GM12864 (cell line): ENCODE data around the gene NUP205.
"Not testable (repeated sequence)": the region's sequence is repeated elsewhere in the genome, so short reads cannot be mapped to it uniquely, and the experiment has no call there.

ENCODE experiments used
- DNase-seq: peaks from one replicate; pipeline ENCODE4 v3.0.0-alpha.2; 2011; ENCODE audit warnings: low read depth
- H3K4me3 ChIP-seq: 2 replicates; pipeline ENCODE4 v1.5.1; 2011; ENCODE audit warnings: mild to moderate bottlenecking, low read depth, low read length, control low read depth
- CTCF ChIP-seq: IDR thresholded peaks from 2 replicates; pipeline ENCODE4 v1.5.1; 2011; ENCODE audit warnings: low read depth, mild to moderate bottlenecking, moderate library complexity, low read length, control low read depth, inconsistent platforms; ENCODE audit errors: missing control alignments

Gene NUP205

GRCh38 chr7:135665042-135665441, 107.3 kb downstream of the NUP205 start:
- no peak overlapping the region for H3K4me3 ChIP-seq
- DNase-seq = no peak
- TF ChIP-seq CTCF = no peak

GRCh38 chr7:135666156-135666555, 108.4 kb downstream of the NUP205 start:
- no peak for TF ChIP-seq CTCF
- H3K4me3 ChIP-seq = no peak overlapping the region
- DNase-seq = no peak

GRCh38 chr7:135666846-135667245, 109.1 kb downstream of the NUP205 start:
- H3K4me3 ChIP-seq = no peak overlapping the region
- no peak for DNase-seq
- no peak for TF ChIP-seq CTCF

- not testable (repeated sequence) for H3K4me3 ChIP-seq, DNase-seq
Measured at GRCh38 chr7:135667626-135668025, 109.9 kb downstream of the NUP205 start.

DNA sequence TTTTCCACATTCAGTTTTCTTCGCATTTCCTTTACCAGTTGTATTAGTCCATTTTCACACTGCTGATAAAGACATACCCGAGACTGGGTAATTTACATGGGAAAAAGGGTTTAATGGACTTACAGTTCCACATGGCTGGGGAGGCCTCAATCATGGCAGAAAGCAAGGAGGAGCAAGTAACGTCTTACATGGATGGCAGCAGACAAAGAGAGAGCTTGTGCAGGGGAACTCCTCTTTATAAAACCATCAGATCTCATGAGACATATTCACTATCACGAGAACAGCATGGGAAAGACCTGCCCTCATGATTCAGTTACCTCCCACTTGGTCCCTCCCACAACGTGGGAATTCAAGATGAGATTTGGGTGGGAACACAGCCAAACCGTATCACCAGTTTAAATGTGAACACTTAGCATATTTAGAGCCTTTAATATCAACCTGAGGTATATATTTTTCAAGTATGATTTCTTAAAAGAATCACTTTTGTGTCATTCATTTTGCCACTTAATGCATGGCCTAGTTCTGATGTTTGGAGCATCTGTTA, 111.2 kb downstream of the NUP205 start:
- not testable (repeated sequence) for DNase-seq, H3K4me3 ChIP-seq

DNA sequence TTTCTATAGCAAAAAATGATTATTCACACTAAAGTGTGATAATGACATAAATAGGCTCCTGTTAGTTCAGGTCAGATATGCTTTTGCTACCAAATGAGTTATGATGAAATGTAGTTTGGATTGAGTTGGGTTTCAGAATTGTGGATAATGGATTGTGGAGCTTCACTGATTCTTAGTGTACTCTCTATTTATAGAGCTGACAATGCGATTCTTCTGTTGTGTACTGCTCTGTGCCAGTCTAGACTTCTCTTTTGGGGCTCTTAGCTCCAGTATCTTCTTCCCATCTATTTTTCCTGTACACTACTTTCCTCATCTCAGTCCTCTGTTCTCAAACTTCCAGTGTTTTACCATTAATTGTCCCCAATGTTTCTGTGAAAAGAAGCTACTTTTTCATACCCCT, 112.1 kb downstream of the NUP205 start:
- DNase-seq = no peak
- no peak overlapping the region for H3K4me3 ChIP-seq
- TF ChIP-seq CTCF = no peak

- TF ChIP-seq CTCF = no peak
- no peak for DNase-seq
- no peak overlapping the region for H3K4me3 ChIP-seq
Measured at GRCh38 chr7:135670179-135670578, 112.5 kb downstream of the NUP205 start.

DNA sequence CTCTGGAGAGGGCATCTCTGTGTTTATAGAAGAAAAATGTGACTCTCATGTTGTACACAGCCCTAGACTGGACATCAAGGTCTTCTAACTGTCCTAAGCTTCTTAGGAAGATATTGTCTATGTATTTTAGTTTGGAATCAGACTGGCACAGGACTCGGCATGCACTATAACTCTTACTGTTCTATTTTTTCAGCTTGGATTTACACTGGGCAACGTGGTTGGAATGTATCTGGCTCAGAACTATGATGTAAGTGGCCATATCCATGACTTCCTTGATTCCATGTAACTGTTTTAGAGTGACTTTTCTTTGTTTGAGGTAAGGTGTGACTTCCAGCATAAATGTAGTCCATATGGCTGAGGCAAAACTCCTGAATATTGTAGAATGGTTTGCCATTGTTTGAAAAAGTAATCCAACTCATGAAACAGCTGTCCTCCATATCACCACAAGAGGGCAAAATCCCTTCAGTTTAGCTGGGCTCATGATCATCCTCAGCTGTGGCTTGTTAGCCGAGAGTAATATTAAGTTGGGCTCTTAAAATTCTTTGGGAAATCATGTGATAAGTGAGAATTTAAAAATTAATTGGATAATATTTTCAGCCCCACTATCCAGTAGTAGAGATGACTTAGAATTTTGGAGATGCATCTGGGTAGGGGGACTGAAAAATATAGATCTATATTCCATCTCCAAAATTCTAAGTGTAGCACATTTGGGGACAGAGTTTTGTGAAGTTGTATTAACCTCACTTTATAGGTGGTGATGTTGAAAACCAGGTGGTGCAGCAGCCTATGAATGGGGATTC, 115.0 kb downstream of the NUP205 start:
- no peak for DNase-seq
- peak; percentile 80 for TF ChIP-seq CTCF
- no peak overlapping the region for H3K4me3 ChIP-seq
